ENCODE results near the gene XKR7.

Gene XKR7

DNA sequence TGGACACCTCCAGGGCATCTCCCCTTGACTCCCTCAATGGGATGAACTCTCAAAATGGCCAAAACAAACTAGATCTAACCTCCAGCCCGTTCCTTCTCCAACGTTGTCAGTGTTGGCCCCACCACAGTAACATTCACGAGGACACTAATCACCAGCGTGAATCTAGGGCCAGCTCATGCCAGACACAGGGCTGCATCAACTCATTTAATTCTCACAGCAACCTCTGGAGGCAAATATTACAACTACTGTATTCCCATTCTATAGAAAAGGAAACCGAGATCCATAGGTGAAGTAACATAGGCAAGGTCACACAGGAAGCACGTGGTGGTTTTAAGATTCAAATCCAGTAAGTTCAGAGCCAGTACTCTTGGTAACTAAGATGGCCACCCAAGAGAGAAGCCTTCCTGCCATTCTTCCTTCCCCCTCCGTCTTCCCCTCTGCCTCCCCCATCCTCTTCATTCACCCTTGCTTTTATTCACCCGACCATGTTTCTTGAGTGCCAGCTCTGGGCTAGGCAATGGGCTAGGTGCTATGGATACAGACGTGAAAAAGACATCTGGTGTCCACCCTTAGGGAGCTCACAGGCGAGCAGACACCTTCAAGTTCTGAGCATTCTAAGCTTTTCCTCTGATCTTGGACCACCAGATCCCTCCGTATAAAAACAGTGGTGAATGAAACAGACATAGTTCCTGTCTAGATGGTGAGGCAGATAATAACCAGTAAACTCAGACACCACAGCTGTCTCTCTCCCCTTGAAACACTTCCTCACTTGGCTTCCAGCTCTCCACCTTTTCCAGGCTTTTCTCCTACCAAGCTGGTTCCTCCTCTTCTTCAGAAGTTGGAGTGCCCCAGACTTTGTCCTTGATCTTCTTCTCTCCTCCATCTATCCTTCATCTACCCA lies 51.9 kb downstream of the XKR7 start:
- Histone ChIP-seq H3F3A (ENCODE audit: insufficient read depth, low read length) (no peaks in the 10 kb centered on the region), H4K20me1 (ENCODE audit: insufficient read depth, low read length) (no peaks in the 10 kb centered on the region), H2AFZ (ENCODE audit: low read length) (no peak overlapping the region), H3K9me3 (replicated peaks; ENCODE audit: insufficient read depth, low read length) (no peaks in the 10 kb centered on the region), H3K27me3 (replicated peaks; ENCODE audit: insufficient read depth, low read length) (peaks cover 79% of the 10 kb centered on the region), H3K36me3 (replicated peaks; ENCODE audit: insufficient read depth, low read length) (no peaks in the 10 kb centered on the region), H3K4me3 (ENCODE audit: low read length) (peak overlapping the region; percentile 22; the same call in 1 of the 2 replicates), H3K27ac (ENCODE audit: low read length) (no peak overlapping the region), H3K9ac (ENCODE audit: low read length) (no peak overlapping the region), H3K79me2 (ENCODE audit: low read length) (no peaks in the 10 kb centered on the region), H3K4me2 (ENCODE audit: low read depth, low read length) (peak overlapping the region; percentile 59), H3K9me2 (replicated peaks; ENCODE audit: insufficient read depth, low read length) (no peaks in the 10 kb centered on the region), H3K4me1 (ENCODE audit: low read length) (peaks cover 5% of the 10 kb centered on the region; the same call in 1 of the 2 replicates)
- DNase-seq = no peak
- TF ChIP-seq EZH2phosphoT487 (IDR thresholded peaks at IDR 0.05; ENCODE audit: low read length) = no peak
- TF ChIP-seq, protein P1, sequence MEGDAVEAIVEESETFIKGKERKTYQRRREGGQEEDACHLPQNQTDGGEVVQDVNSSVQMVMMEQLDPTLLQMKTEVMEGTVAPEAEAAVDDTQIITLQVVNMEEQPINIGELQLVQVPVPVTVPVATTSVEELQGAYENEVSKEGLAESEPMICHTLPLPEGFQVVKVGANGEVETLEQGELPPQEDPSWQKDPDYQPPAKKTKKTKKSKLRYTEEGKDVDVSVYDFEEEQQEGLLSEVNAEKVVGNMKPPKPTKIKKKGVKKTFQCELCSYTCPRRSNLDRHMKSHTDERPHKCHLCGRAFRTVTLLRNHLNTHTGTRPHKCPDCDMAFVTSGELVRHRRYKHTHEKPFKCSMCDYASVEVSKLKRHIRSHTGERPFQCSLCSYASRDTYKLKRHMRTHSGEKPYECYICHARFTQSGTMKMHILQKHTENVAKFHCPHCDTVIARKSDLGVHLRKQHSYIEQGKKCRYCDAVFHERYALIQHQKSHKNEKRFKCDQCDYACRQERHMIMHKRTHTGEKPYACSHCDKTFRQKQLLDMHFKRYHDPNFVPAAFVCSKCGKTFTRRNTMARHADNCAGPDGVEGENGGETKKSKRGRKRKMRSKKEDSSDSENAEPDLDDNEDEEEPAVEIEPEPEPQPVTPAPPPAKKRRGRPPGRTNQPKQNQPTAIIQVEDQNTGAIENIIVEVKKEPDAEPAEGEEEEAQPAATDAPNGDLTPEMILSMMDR (IDR thresholded peaks at IDR 0.05; ENCODE audit: low read length) = no peak
- no peak for TF ChIP-seq EZH2 (optimal IDR thresholded peaks at IDR 0.05; ENCODE audit: low read depth, low read length)

DNA sequence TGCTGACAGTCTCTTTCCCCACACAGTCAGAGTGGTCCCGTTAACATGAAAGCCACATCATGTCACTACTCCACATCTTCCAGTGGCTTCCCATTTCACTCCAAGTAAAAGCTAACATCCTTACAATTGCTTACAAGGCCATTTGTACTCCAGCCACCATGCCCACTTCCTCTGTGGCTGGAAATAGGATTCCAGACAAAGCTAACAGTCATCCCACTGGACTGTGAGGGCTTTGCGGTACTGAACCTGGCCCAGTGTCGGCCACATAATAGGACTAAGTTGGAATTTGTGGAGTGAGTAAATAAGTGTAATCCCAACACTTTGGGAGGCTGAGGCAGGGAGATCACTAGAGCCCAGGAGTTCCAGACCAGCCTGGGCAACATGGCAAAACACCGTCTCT lies 53.1 kb downstream of the XKR7 start:
- Histone ChIP-seq H3K27me3 (replicated peaks; ENCODE audit: insufficient read depth, low read length) (peaks cover 78% of the 10 kb centered on the region), H3F3A (ENCODE audit: insufficient read depth, low read length) (no peaks in the 10 kb centered on the region), H3K79me2 (ENCODE audit: low read length) (no peaks in the 10 kb centered on the region), H4K20me1 (ENCODE audit: insufficient read depth, low read length) (no peaks in the 10 kb centered on the region), H2AFZ (ENCODE audit: low read length) (no peak overlapping the region), H3K36me3 (replicated peaks; ENCODE audit: insufficient read depth, low read length) (no peaks in the 10 kb centered on the region), H3K4me3 (ENCODE audit: low read length) (no peak overlapping the region), H3K9ac (ENCODE audit: low read length) (no peak overlapping the region), H3K27ac (ENCODE audit: low read length) (no peak overlapping the region), H3K9me2 (replicated peaks; ENCODE audit: insufficient read depth, low read length) (no peaks in the 10 kb centered on the region), H3K4me2 (ENCODE audit: low read depth, low read length) (no peak overlapping the region), H3K9me3 (replicated peaks; ENCODE audit: insufficient read depth, low read length) (no peaks in the 10 kb centered on the region), H3K4me1 (ENCODE audit: low read length) (peaks cover 5% of the 10 kb centered on the region; the same call in 1 of the 2 replicates)
- no peak for DNase-seq
- TF ChIP-seq, protein P1 (IDR thresholded peaks at IDR 0.05; ENCODE audit: low read length) = no peak
- peak; percentile 9; the same call in 1 of the 2 replicates for TF ChIP-seq EZH2phosphoT487 (IDR thresholded peaks at IDR 0.05; ENCODE audit: low read length)

DNA sequence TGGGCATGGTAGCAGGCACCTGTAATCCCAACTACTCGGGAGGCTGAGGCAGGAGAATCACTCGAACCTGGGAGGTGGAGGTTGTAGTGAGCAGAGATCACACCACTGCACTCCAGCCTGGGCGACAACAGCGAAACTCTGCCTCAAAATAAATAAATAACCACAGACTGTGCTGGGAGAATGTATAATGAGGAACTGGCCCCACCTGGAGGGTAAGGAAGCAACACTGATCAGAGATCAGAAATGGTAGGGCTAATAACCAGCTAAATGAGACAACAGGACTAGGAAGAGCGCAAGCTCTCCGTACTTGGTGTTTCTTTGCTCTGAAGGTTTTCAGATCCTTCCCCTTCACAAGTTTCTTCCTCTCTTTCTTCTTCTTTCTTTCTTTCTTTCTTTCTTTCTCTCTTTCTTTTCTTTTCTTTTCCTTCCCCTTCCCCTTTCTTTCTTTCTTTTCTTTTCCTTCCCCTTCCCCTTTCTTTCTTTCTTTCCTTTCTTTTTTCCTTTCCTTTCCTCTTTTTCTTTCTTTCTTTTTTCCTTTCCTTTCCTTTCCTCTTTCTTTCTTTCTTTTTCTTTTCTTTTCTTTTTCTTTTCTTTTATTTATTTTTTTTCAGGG lies 56.8 kb downstream of the XKR7 start:
- Histone ChIP-seq H4K20me1 (ENCODE audit: insufficient read depth, low read length) (no peaks in the 10 kb centered on the region), H3K27ac (ENCODE audit: low read length) (no peak overlapping the region), H3K79me2 (ENCODE audit: low read length) (no peaks in the 10 kb centered on the region), H2AFZ (ENCODE audit: low read length) (no peak overlapping the region), H3F3A (ENCODE audit: insufficient read depth, low read length) (no peaks in the 10 kb centered on the region), H3K9ac (ENCODE audit: low read length) (no peak overlapping the region), H3K9me3 (replicated peaks; ENCODE audit: insufficient read depth, low read length) (no peaks in the 10 kb centered on the region), H3K9me2 (replicated peaks; ENCODE audit: insufficient read depth, low read length) (no peaks in the 10 kb centered on the region), H3K4me3 (ENCODE audit: low read length) (no peak overlapping the region), H3K4me1 (ENCODE audit: low read length) (peaks cover 1% of the 10 kb centered on the region; the same call in 1 of the 2 replicates), H3K4me2 (ENCODE audit: low read depth, low read length) (no peak overlapping the region), H3K36me3 (replicated peaks; ENCODE audit: insufficient read depth, low read length) (no peaks in the 10 kb centered on the region), H3K27me3 (replicated peaks; ENCODE audit: insufficient read depth, low read length) (peaks cover 81% of the 10 kb centered on the region)
- TF ChIP-seq, protein P1 (IDR thresholded peaks at IDR 0.05; ENCODE audit: low read length) = no peak
- TF ChIP-seq EZH2phosphoT487 (IDR thresholded peaks at IDR 0.05; ENCODE audit: low read length) (no peak), EZH2 (optimal IDR thresholded peaks at IDR 0.05; ENCODE audit: low read depth, low read length) (no peak)
- DNase-seq = no peak
